ENCODE data around the gene RUNX1. TPM values are rescaled to one million over a fixed set of nuclear protein-coding genes. Genes with fewer than 3 reads are reported as not detected.

Gene RUNX1
- total RNA-seq, 2 experiments from 2014 or later = 52.0 to 54.0 TPM

GRCh38 chr21:34841154-34841553, 207.9 kb downstream of the RUNX1 start:
- no peaks in the 10 kb centered on the region for H3K9me3 Mint-ChIP-seq
- H3K27ac Mint-ChIP-seq = no peak overlapping the region
- H3K4me1 Mint-ChIP-seq = peaks cover 59% of the 10 kb centered on the region
- ChIA-PET CTCF (interaction anchor here (0.6 to 1.1 kb wide), 6 partner anchors 9 to 128 kb away, joined by 3 to 5 read pairs (median 3); no protein-coding TSS in a partner anchor), POLR2A (interaction anchor here (0.6 kb wide), 1 partner anchor 45 kb away, joined by 3 read pairs; no protein-coding TSS in a partner anchor)
- no peak for DNase-seq
- no peaks in the 10 kb centered on the region for H3K27me3 Mint-ChIP-seq
- peaks cover 54% of the 10 kb centered on the region for H3K36me3 Mint-ChIP-seq (ENCODE audit: low read depth)
- H3K4me3 Mint-ChIP-seq = no peak overlapping the region

- H3K9me3 Mint-ChIP-seq = no peaks in the 10 kb centered on the region
- H3K36me3 Mint-ChIP-seq (ENCODE audit: low read depth) = peaks cover 55% of the 10 kb centered on the region
- ChIA-PET POLR2A (no interaction called here), CTCF (interaction anchor here (0.7 to 1.1 kb wide), 3 partner anchors 9 to 37 kb away, joined by 3 to 4 read pairs (median 3); no protein-coding TSS in a partner anchor)
- H3K4me3 Mint-ChIP-seq = no peak overlapping the region
- no peak overlapping the region for H3K27ac Mint-ChIP-seq
- no peak for DNase-seq
- H3K27me3 Mint-ChIP-seq = no peaks in the 10 kb centered on the region
- peaks cover 59% of the 10 kb centered on the region for H3K4me1 Mint-ChIP-seq
These were observed 208.4 kb downstream of the RUNX1 start for GRCh38 chr21:34840693-34841092.

GRCh38 chr21:34838956-34839820, 209.9 kb downstream of the RUNX1 start:
- POLR2A ChIA-PET = no interaction called here
- Mint-ChIP-seq H3K9me3 (no peaks in the 10 kb centered on the region), H3K27ac (no peak overlapping the region), H3K27me3 (no peaks in the 10 kb centered on the region), H3K4me3 (no peak overlapping the region), H3K36me3 (ENCODE audit: low read depth) (peaks cover 56% of the 10 kb centered on the region), H3K4me1 (peaks cover 57% of the 10 kb centered on the region)
- CTCF ChIA-PET = no interaction called here
- DNase-seq = no peak

GRCh38 chr21:34836933-34837505, 212.1 kb downstream of the RUNX1 start:
- H3K9me3 Mint-ChIP-seq = no peaks in the 10 kb centered on the region
- CTCF ChIA-PET = interaction anchor here (0.9 to 1.3 kb wide), 4 partner anchors 17 to 33 kb away, joined by 3 read pairs; no protein-coding TSS in a partner anchor
- H3K27ac Mint-ChIP-seq = no peak overlapping the region
- H3K4me3 Mint-ChIP-seq = no peak overlapping the region
- no peak for DNase-seq
- POLR2A ChIA-PET = no interaction called here
- H3K4me1 Mint-ChIP-seq = peaks cover 50% of the 10 kb centered on the region
- H3K36me3 Mint-ChIP-seq (ENCODE audit: low read depth) = peaks cover 62% of the 10 kb centered on the region
- no peaks in the 10 kb centered on the region for H3K27me3 Mint-ChIP-seq

- Mint-ChIP-seq H3K36me3 (ENCODE audit: low read depth) (peaks cover 63% of the 10 kb centered on the region), H3K27ac (peak overlapping the region; percentile 41), H3K4me3 (no peak overlapping the region), H3K4me1 (peaks cover 48% of the 10 kb centered on the region), H3K9me3 (peaks cover 2% of the 10 kb centered on the region), H3K27me3 (no peaks in the 10 kb centered on the region)
- ChIA-PET CTCF (interaction anchor here (0.9 to 1.3 kb wide), 3 partner anchors 18 to 20 kb away, joined by 3 read pairs; no protein-coding TSS in a partner anchor), POLR2A (no interaction called here)
- no peak for DNase-seq
These were observed 212.8 kb downstream of the RUNX1 start for GRCh38 chr21:34836103-34836932.

- H3K27me3 Mint-ChIP-seq = no peaks in the 10 kb centered on the region
- peaks cover 47% of the 10 kb centered on the region for H3K4me1 Mint-ChIP-seq
- peak overlapping the region; percentile 13 for H3K27ac Mint-ChIP-seq
- no peak for DNase-seq
- CTCF ChIA-PET = no interaction called here
- peaks cover 68% of the 10 kb centered on the region for H3K36me3 Mint-ChIP-seq (ENCODE audit: low read depth)
- H3K9me3 Mint-ChIP-seq = peaks cover 5% of the 10 kb centered on the region
- POLR2A ChIA-PET = no interaction called here
- H3K4me3 Mint-ChIP-seq = no peak overlapping the region
These were observed 213.6 kb downstream of the RUNX1 start for GRCh38 chr21:34835526-34835925.

GRCh38 chr21:34834852-34835501, 214.1 kb downstream of the RUNX1 start:
- no peak for DNase-seq
- Mint-ChIP-seq H3K27ac (peak overlapping the region; percentile 13), H3K9me3 (peaks cover 5% of the 10 kb centered on the region), H3K4me3 (no peak overlapping the region), H3K36me3 (ENCODE audit: low read depth) (peaks cover 68% of the 10 kb centered on the region), H3K27me3 (no peaks in the 10 kb centered on the region), H3K4me1 (peaks cover 42% of the 10 kb centered on the region)
- CTCF ChIA-PET = interaction anchor here (1.0 to 2.2 kb wide), 2 partner anchors 24 to 25 kb away, joined by 3 to 5 read pairs; no protein-coding TSS in a partner anchor
- POLR2A ChIA-PET = no interaction called here

- H3K36me3 Mint-ChIP-seq (ENCODE audit: low read depth) = peaks cover 70% of the 10 kb centered on the region
- H3K27me3 Mint-ChIP-seq = no peaks in the 10 kb centered on the region
- peaks cover 35% of the 10 kb centered on the region for H3K4me1 Mint-ChIP-seq
- CTCF ChIA-PET = interaction anchor here (1.0 to 2.2 kb wide), 2 partner anchors 23 to 25 kb away, joined by 3 to 5 read pairs; no protein-coding TSS in a partner anchor
- peaks cover 5% of the 10 kb centered on the region for H3K9me3 Mint-ChIP-seq
- no peak overlapping the region for H3K27ac Mint-ChIP-seq
- H3K4me3 Mint-ChIP-seq = no peak overlapping the region
- DNase-seq = no peak
- POLR2A ChIA-PET = no interaction called here
These were observed 214.8 kb downstream of the RUNX1 start for GRCh38 chr21:34834290-34834689.

GRCh38 chr21:34833465-34833864, 215.6 kb downstream of the RUNX1 start:
- H3K9me3 Mint-ChIP-seq = peaks cover 7% of the 10 kb centered on the region
- POLR2A ChIA-PET = no interaction called here
- H3K27me3 Mint-ChIP-seq = no peaks in the 10 kb centered on the region
- H3K4me3 Mint-ChIP-seq = no peak overlapping the region
- peaks cover 73% of the 10 kb centered on the region for H3K36me3 Mint-ChIP-seq (ENCODE audit: low read depth)
- H3K4me1 Mint-ChIP-seq = peaks cover 30% of the 10 kb centered on the region
- no peak for DNase-seq
- CTCF ChIA-PET = interaction anchor here (2.2 kb wide), 1 partner anchor 22 kb away, joined by 5 read pairs; no protein-coding TSS in a partner anchor
- no peak overlapping the region for H3K27ac Mint-ChIP-seq

- Mint-ChIP-seq H3K36me3 (ENCODE audit: low read depth) (peaks cover 82% of the 10 kb centered on the region), H3K27me3 (no peaks in the 10 kb centered on the region), H3K9me3 (peaks cover 23% of the 10 kb centered on the region), H3K4me3 (no peak overlapping the region), H3K27ac (no peak overlapping the region), H3K4me1 (peaks cover 14% of the 10 kb centered on the region)
- POLR2A ChIA-PET = no interaction called here
- CTCF ChIA-PET = no interaction called here
- no peak for DNase-seq
These were observed 218.5 kb downstream of the RUNX1 start for GRCh38 chr21:34830386-34831170.

GRCh38 chr21:34827445-34828235, 221.5 kb downstream of the RUNX1 start:
- peaks cover 87% of the 10 kb centered on the region for H3K36me3 Mint-ChIP-seq (ENCODE audit: low read depth)
- H3K4me3 Mint-ChIP-seq = no peak overlapping the region
- ChIA-PET POLR2A (no interaction called here), CTCF (no interaction called here)
- peaks cover 6% of the 10 kb centered on the region for H3K4me1 Mint-ChIP-seq
- DNase-seq = no peak
- peaks cover 26% of the 10 kb centered on the region for H3K9me3 Mint-ChIP-seq
- no peaks in the 10 kb centered on the region for H3K27me3 Mint-ChIP-seq
- H3K27ac Mint-ChIP-seq = no peak overlapping the region

Measured in activated CD4-positive, alpha-beta T cell treated with anti-CD3 and anti-CD28 coated beads, Interleukin-2, amount 10 ng/mL, durations not matched to agents 7 days and 5 days (primary cell).